Glutamatergic neuron (in vitro differentiated cells): Measurements from ENCODE around the gene HIVEP3. TPM values are rescaled to one million over a fixed set of nuclear protein-coding genes. Genes with fewer than 3 reads are reported as not detected.

Experiments
- DNase-seq: peaks from one replicate; pipeline ENCODE4 v3.0.0; 2022
- H3K27ac Mint-ChIP-seq: one replicate; pipeline ENCODE4 v1.8.0; 2020; ENCODE audit warnings: mild to moderate bottlenecking, mixed read lengths, inconsistent platforms; ENCODE audit not compliant: unreplicated experiment
- H3K27me3 Mint-ChIP-seq: one replicate; pipeline ENCODE4 v1.8.0; 2020; ENCODE audit warnings: mild to moderate bottlenecking, moderate library complexity, mixed read lengths, inconsistent platforms; ENCODE audit not compliant: unreplicated experiment
- H3K36me3 Mint-ChIP-seq: one replicate; pipeline ENCODE4 v1.8.0; 2020; ENCODE audit warnings: mild to moderate bottlenecking, mixed read lengths, inconsistent platforms; ENCODE audit not compliant: unreplicated experiment
- H3K4me1 Mint-ChIP-seq: one replicate; pipeline ENCODE4 v1.8.0; 2020; ENCODE audit warnings: mild to moderate bottlenecking, low read depth, mixed read lengths, inconsistent platforms; ENCODE audit not compliant: unreplicated experiment
- H3K4me3 Mint-ChIP-seq: one replicate; pipeline ENCODE4 v1.8.0; 2020; ENCODE audit warnings: mild to moderate bottlenecking, mixed read lengths, inconsistent platforms; ENCODE audit not compliant: unreplicated experiment
- H3K9me3 Mint-ChIP-seq: one replicate; pipeline ENCODE4 v1.8.0; 2020; ENCODE audit warnings: mild to moderate bottlenecking, moderate library complexity, mixed read lengths, inconsistent platforms; ENCODE audit not compliant: unreplicated experiment
- total RNA-seq: library from RNA; stranded (reverse); fragmentation: NEBNext Ultra II Directional; extraction: Animal tissue kit (Norgen Biotek cat#: 25700); gene quantifications from one replicate; pipeline ENCODE4 v1.2.1, GENCODE V29; 2021; ENCODE audit not compliant: unreplicated experiment
- TF ChIP-seq, protein P1 (sequence below): fragments of 200-600 bp; sonication (generic); IDR thresholded peaks from one replicate; pipeline ENCODE4 v1.5.0; 2021; ENCODE audit not compliant: partially characterized antibody, unreplicated experiment

The HIVEP3 gene
- total RNA-seq, 1 donor from 2014 or later, result 15.1 TPM

DNA sequence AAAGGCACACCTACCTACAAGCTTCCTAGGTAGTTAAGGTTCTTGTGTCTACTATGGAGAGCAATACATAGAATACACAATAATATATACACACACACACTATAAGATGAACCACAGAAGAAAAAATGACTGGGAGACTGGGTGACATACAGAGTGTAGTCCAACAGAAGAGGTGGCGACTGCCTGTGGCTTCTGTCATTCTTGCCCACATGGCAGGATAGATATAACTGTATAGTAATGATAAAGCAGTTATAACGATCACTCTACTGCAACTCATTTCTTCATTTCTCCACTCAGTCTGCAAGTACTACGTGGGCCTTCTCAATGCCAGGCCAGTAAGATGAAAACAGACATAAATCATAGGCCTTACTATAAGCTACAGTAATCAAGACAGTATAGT is 320.4 kb downstream of the HIVEP3 start:
- Mint-ChIP-seq H3K36me3 (peaks cover 11% of the 10 kb centered on the region), H3K9me3 (peaks cover 8% of the 10 kb centered on the region), H3K4me1 (peaks cover 1% of the 10 kb centered on the region), H3K4me3 (no peak overlapping the region), H3K27me3 (peaks cover 2% of the 10 kb centered on the region), H3K27ac (no peak overlapping the region)
- TF ChIP-seq, protein P1, sequence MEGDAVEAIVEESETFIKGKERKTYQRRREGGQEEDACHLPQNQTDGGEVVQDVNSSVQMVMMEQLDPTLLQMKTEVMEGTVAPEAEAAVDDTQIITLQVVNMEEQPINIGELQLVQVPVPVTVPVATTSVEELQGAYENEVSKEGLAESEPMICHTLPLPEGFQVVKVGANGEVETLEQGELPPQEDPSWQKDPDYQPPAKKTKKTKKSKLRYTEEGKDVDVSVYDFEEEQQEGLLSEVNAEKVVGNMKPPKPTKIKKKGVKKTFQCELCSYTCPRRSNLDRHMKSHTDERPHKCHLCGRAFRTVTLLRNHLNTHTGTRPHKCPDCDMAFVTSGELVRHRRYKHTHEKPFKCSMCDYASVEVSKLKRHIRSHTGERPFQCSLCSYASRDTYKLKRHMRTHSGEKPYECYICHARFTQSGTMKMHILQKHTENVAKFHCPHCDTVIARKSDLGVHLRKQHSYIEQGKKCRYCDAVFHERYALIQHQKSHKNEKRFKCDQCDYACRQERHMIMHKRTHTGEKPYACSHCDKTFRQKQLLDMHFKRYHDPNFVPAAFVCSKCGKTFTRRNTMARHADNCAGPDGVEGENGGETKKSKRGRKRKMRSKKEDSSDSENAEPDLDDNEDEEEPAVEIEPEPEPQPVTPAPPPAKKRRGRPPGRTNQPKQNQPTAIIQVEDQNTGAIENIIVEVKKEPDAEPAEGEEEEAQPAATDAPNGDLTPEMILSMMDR, result no peak
- no peak for DNase-seq

DNA sequence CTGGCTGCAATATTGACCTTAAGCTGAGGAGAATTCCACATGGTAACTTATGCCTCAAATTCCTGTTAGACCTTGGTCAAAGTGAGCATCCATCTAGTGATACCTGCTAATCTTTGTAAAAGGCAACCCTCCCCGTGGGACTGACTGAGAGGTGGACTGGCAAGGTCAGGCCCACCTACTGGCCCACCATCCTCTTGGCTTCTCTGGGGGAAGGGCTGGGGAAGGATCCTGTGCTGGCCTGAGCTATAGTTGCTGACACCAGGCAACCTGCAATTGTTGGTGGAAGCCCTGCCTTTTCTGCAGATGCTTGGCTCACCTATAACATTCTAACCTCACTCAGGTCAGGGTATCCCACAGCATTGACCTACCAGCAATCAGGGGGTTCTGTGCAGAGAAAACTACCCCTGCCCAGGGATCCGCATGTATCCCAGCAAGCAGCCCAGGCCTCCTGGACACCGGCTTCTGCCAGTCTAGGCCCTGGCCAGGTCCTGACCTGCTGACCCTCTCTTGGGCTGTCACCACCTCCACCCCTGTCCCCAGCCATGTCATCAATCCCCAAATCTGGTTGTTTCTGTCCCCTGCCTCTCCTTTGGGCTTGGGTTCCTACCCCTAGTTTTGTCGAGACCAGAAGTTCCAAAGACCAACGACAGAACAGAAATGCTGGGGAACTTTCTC is 326.1 kb downstream of the HIVEP3 start:
- TF ChIP-seq, protein P1, result no peak
- Mint-ChIP-seq H3K27me3 (peaks cover 2% of the 10 kb centered on the region), H3K4me1 (peaks cover 1% of the 10 kb centered on the region), H3K36me3 (peaks cover 19% of the 10 kb centered on the region), H3K4me3 (no peak overlapping the region), H3K9me3 (peaks cover 3% of the 10 kb centered on the region), H3K27ac (no peak overlapping the region)
- DNase-seq, result no peak

DNA sequence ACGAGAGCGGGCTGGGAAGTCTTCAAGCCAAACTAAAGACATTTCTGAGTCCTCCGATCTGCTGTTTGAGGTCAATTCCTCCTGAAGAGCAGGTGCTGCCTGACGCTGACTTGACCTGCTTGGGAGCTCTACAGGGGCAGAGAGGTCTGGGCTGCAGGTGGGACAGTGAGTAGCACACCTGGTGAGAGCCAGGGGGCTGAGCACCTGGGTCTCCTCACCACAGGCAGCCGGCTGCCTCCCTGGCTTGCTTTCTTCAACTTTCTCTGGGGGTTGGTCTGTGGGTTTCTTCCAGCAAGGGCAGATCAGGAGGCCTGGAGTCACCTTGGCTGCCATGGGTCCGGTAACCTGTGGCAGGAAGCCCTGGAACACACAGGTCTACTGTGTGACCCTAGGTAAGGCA is 326.8 kb downstream of the HIVEP3 start:
- Mint-ChIP-seq H3K27ac (no peak overlapping the region), H3K9me3 (peaks cover 3% of the 10 kb centered on the region), H3K4me1 (peaks cover 1% of the 10 kb centered on the region), H3K36me3 (peaks cover 24% of the 10 kb centered on the region), H3K4me3 (no peak overlapping the region), H3K27me3 (peaks cover 2% of the 10 kb centered on the region)
- TF ChIP-seq, protein P1, result no peak
- no peak for DNase-seq

DNA sequence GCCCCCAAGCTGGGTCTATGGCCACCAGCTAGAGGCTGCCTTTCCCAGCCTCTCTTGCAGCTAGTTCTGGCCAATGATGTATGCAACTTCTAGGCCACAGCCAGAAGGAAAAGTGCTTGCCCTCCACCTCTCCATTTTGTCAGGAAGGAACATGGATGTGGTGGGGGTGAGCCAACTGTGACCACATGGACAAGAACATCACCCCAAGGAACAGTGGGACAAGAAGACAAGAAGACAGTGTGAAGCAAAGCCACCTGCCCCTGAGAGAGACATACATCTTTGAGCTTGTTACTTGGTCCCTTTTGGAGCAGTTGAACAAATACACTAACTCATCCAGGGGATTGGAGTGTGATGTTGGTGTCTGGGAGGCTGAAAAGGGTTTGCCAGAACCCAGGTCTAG is 328.4 kb downstream of the HIVEP3 start:
- peaks cover 2% of the 10 kb centered on the region for H3K27me3 Mint-ChIP-seq
- DNase-seq, result no peak
- TF ChIP-seq, protein P1, result no peak
- no peak overlapping the region for H3K4me3 Mint-ChIP-seq
- no peak overlapping the region for H3K27ac Mint-ChIP-seq
- peaks cover 3% of the 10 kb centered on the region for H3K9me3 Mint-ChIP-seq
- peaks cover 29% of the 10 kb centered on the region for H3K36me3 Mint-ChIP-seq
- peaks cover 2% of the 10 kb centered on the region for H3K4me1 Mint-ChIP-seq

DNA sequence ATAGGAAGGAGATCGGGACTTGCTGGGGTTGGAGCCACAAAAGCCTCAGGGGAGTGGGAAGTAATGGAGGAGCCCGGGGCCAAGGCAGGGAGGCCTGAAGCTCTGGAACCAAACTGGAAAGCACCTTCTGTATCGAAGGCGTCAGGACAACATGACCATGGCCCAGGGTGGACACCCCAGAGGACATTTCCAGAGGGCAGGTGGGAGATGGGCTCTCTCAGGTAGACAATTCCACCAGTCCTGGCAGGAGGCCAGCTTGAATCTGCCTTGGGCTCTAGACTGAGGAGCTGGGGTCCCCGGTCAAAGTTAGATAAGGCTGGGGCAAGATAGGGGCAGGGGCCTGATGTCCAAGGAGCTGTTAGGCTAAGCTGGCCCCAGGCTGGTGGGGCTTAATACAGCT is 329.3 kb downstream of the HIVEP3 start:
- H3K36me3 Mint-ChIP-seq, result peaks cover 29% of the 10 kb centered on the region
- peaks cover 3% of the 10 kb centered on the region for H3K9me3 Mint-ChIP-seq
- no peak for DNase-seq
- H3K4me1 Mint-ChIP-seq, result peaks cover 10% of the 10 kb centered on the region
- H3K27ac Mint-ChIP-seq, result no peak overlapping the region
- TF ChIP-seq, protein P1, result no peak
- H3K4me3 Mint-ChIP-seq, result no peak overlapping the region
- no peaks in the 10 kb centered on the region for H3K27me3 Mint-ChIP-seq
